Measurements from ENCODE around the gene RPUSD1.
A peak's percentile ranks its signal among the peaks of the same experiment; 100 is the strongest.
"Not testable (repeated sequence)": the region's sequence is repeated elsewhere in the genome, so short reads cannot be mapped to it uniquely, and the experiment has no call there.

RPUSD1 gene, protein sequence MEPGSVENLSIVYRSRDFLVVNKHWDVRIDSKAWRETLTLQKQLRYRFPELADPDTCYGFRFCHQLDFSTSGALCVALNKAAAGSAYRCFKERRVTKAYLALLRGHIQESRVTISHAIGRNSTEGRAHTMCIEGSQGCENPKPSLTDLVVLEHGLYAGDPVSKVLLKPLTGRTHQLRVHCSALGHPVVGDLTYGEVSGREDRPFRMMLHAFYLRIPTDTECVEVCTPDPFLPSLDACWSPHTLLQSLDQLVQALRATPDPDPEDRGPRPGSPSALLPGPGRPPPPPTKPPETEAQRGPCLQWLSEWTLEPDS

DNA sequence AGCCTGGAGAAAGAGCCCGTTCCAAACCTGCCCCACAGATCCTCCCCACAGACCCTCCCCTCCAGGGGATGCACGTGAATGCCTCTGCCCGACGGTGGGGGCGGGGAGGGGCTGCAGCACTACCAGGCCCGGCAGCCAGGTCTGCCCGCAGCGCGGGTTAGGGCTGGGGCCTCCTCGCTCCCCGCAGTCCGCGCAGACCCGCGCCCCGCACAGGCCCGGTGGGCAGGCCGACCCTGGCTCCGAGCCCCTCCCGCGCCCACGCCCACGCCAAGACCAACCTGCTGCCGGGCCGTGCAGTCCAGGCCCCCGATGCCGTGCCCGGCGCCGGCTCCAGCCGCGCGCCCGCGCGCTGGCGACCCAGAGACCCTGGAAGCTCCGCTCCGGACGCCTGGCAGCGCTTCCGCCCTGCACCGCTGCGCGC lies at the start of gene RPUSD1:
RPUSD1 (minus strand) TSS at position 404 of the 421 bp plus-strand sequence. CDS start 644 bp downstream, outside the sequence.
- peaks cover 0 to 42% (median 21%) of the 10 kb centered on the region in 4 donors for H3K4me1 ChIP-seq
- H3K27ac ChIP-seq, result peak within 1 kb of the TSS; percentile 71 to 75
- H3K9me3 ChIP-seq, result no peaks in the 10 kb centered on the region
- TF ChIP-seq, protein P1, sequence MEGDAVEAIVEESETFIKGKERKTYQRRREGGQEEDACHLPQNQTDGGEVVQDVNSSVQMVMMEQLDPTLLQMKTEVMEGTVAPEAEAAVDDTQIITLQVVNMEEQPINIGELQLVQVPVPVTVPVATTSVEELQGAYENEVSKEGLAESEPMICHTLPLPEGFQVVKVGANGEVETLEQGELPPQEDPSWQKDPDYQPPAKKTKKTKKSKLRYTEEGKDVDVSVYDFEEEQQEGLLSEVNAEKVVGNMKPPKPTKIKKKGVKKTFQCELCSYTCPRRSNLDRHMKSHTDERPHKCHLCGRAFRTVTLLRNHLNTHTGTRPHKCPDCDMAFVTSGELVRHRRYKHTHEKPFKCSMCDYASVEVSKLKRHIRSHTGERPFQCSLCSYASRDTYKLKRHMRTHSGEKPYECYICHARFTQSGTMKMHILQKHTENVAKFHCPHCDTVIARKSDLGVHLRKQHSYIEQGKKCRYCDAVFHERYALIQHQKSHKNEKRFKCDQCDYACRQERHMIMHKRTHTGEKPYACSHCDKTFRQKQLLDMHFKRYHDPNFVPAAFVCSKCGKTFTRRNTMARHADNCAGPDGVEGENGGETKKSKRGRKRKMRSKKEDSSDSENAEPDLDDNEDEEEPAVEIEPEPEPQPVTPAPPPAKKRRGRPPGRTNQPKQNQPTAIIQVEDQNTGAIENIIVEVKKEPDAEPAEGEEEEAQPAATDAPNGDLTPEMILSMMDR (IDR thresholded peaks at IDR 0.05), result no peak
- peaks cover 0 to 20% (median 0%) of the 10 kb centered on the region in 3 donors for H3K36me3 ChIP-seq
- H3K27me3 ChIP-seq, result peaks cover 0 to 11% of the 10 kb centered on the region in 2 donors
- intact Hi-C loops (cut with DNase I; ENCODE audit: low total_unique reads), result loop anchor here (2.0 kb wide), 1 partner anchor 75 kb away; no protein-coding TSS in a partner anchor
- no peak for DNase-seq
- peak within 1 kb of the TSS; percentile 92 to 100 for H3K4me3 ChIP-seq

DNA sequence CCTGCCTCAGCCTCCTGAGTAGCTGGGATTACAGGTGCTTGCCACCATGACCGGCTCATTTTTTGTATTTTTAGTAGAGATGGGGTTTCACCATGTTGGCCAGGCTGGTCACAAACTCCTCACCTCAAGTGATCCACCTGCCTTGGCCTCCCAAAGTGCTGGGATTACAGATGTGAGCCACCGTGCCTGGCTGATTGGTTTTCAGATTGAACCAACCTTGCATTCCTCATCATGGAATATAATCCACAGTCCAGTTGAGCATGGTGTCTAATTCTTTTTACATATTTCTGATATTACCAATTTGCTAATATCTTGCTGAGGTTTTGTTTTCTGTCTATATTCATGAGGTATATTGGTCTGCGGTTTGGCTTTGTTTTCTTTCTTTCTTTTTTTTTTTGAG lies 48.6 kb upstream of the RPUSD1 start:
- H3K36me3 ChIP-seq; H3K4me3 ChIP-seq; DNase-seq; intact Hi-C loops (cut with DNase I; ENCODE audit: low total_unique reads); H3K4me1 ChIP-seq; H3K27ac ChIP-seq: not testable (repeated sequence)
- H3K27me3 ChIP-seq, result peaks cover 0 to 44% of the 10 kb centered on the region in 2 donors
- peaks cover 0 to 34% (median 29%) of the 10 kb centered on the region in 3 donors for H3K9me3 ChIP-seq

DNA sequence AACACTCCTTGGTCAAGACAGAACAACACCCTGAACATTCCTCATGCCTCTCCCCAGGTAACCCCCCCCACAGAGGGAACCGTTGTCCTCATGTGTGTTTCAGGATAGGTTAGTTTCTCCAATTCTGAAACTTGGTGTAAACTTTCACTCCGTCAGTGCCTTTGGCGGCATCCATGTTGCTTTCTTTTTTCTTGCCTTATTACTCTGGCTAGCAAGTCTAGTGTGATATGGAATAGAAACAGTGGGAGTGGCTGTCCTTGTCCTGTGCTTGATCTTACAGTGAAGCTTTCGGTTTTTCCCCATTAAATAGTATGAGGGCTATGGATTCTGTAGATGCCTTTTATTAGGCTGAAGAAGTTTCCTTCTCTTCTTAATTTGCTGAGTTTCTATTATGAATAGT lies 48.0 kb upstream of the RPUSD1 start:
- DNase-seq, result no peak
- Histone ChIP-seq H3K9me3 (peaks cover 0 to 34% (median 29%) of the 10 kb centered on the region in 3 donors), H3K4me3 (no peak overlapping the region), H3K36me3 (no peaks in the 10 kb centered on the region), H3K4me1 (no peaks in the 10 kb centered on the region), H3K27me3 (peaks cover 0 to 44% of the 10 kb centered on the region in 2 donors), H3K27ac (no peak overlapping the region)
- TF ChIP-seq, protein P1 (IDR thresholded peaks at IDR 0.05), result no peak
- intact Hi-C loops (cut with DNase I; ENCODE audit: low total_unique reads), result no loop called here

DNA sequence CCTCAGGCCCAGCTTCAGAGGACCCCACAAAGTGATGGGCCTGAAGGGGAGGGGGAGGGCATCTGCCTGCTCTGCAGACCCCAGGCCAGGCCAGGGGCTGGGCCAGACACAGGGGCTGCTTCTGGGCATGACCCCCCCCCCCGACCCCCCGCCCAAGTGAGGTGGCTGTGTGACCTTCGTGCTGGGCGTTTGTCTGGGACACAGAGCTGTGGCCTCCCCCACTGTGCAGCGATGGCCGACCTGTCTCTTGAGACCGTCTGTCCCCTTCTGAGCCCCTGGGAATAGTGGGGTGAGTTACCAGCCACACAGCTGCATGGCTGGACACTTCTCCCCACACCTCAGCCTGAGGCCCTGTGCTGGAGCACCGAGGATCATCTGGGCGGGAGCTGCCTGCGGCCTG lies 47.2 kb upstream of the RPUSD1 start:
- DNase-seq, result no peak
- Histone ChIP-seq H3K27me3 (peaks cover 0 to 37% of the 10 kb centered on the region in 2 donors), H3K4me1 (no peaks in the 10 kb centered on the region), H3K36me3 (no peaks in the 10 kb centered on the region), H3K27ac (no peak overlapping the region), H3K4me3 (no peak overlapping the region), H3K9me3 (peaks cover 0 to 34% (median 29%) of the 10 kb centered on the region in 3 donors)
- TF ChIP-seq, protein P1 (IDR thresholded peaks at IDR 0.05), result no peak
- intact Hi-C loops (cut with DNase I; ENCODE audit: low total_unique reads), result no loop called here

DNA sequence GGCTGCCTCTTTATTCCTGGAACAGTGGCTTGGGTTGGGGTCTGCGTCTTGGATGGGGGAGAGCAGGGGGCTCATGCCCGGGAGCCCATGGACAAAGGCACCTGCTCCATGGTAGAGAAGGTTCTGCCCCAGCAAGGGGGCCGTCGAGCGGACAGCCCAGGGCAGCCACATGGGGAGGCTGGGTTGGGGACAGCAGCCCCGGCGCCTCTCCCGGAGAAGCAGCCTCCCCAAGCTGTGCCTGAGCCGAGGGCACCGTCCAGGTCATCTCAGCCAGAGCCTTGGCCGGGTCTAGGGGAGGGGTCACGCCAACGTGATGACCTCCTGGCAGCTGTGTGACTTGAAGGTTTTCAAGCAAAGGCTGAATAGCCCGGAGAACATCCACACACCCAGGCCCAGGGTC lies 45.2 kb upstream of the RPUSD1 start:
- Histone ChIP-seq H3K9me3 (peaks cover 0 to 34% (median 29%) of the 10 kb centered on the region in 3 donors), H3K4me1 (no peaks in the 10 kb centered on the region), H3K36me3 (no peaks in the 10 kb centered on the region), H3K27ac (no peak overlapping the region), H3K27me3 (peaks cover 0 to 31% of the 10 kb centered on the region in 2 donors), H3K4me3 (no peak overlapping the region)
- no peak for DNase-seq
- TF ChIP-seq, protein P1 (IDR thresholded peaks at IDR 0.05), result no peak
- intact Hi-C loops (cut with DNase I; ENCODE audit: low total_unique reads), result no loop called here

DNA sequence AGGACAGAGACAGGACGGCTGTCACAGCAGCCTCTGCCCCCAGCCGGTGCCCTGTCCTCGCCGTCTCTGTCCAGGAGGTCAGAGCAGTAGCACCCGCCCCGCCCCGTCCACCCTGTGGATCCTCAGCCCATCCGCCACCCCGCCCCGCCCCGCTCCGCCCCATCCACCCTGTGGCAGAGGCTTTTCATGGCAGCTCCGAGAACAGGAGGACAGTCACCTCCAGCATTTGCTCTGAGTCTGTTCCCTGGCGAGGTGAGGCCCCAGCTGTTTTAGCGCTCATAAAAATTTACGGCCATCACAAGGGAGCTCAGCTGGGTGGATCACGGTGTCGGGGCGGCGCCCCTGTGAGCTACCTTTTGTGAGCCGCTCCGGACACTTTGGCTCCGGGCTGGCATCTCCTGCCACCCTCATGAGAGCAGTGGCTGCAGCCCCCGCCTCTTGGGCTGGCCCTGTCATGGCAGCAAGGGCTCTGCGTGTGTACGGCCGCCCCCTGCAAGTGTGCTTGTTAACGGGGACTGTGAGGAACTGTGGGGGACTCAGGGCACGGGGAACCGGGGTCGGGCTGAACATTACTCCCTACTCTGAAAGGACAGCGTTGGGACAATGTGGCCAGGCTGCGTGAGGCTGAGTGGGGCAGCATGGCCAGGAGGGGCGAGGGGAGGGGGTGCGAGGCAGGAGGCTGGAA lies 44.6 kb upstream of the RPUSD1 start:
- Histone ChIP-seq H3K9me3 (peaks cover 0 to 34% (median 29%) of the 10 kb centered on the region in 3 donors), H3K4me1 (no peaks in the 10 kb centered on the region), H3K4me3 (no peak overlapping the region), H3K27ac (no peak overlapping the region), H3K36me3 (no peaks in the 10 kb centered on the region), H3K27me3 (peaks cover 0 to 37% of the 10 kb centered on the region in 2 donors)
- no peak for DNase-seq
- intact Hi-C loops (cut with DNase I; ENCODE audit: low total_unique reads), result no loop called here
- TF ChIP-seq, protein P1 (IDR thresholded peaks at IDR 0.05), result no peak

All from tibial artery (tissue), 4 donors.